ENCODE data around the gene AP2A2.

AP2A2 gene

GRCh38 chr11:975827-976226 is 50.2 kb downstream of the AP2A2 start:
- POLR2A ChIA-PET, result no interaction called here
- no peaks in the 10 kb centered on the region for H3K9me3 ChIP-seq (ENCODE audit: control insufficient read depth, insufficient read depth, low read depth, low read length)
- no peaks in the 10 kb centered on the region for H3K4me1 ChIP-seq (ENCODE audit: control insufficient read depth, insufficient read depth, low read length)
- TF ChIP-seq ATF2 (tag by site-specific recombination; IDR thresholded peaks at IDR 0.05; ENCODE audit: low read depth) (no peak), GLIS2 (tag by site-specific recombination; IDR thresholded peaks at IDR 0.05) (peak; percentile 33; the same call in 1 of the 2 replicates), KLF17 (tag by site-specific recombination; IDR thresholded peaks at IDR 0.05) (no peak), ZNF184 (tag by site-specific recombination; IDR thresholded peaks at IDR 0.05) (no peak)
- H3K4me3 ChIP-seq (ENCODE audit: low read depth, low read length), result no peak overlapping the region
- H3K36me3 ChIP-seq (ENCODE audit: control insufficient read depth in 2 of 2, insufficient read depth in 1 of 2, low read length in 2 of 2), result peaks cover 0 to 85% of the 10 kb centered on the region in 2 experiments; a peak in 1 of 3 replicates
- no peak overlapping the region for H3K27ac ChIP-seq (ENCODE audit: extremely low read depth, low read depth, low read length)
- CTCF ChIA-PET, result interaction anchor here (0.6 kb wide), 1 partner anchor 45 kb away, joined by 3 read pairs; no protein-coding TSS in a partner anchor

GRCh38 chr11:976431-977160 is 50.9 kb downstream of the AP2A2 start:
- H3K36me3 ChIP-seq (ENCODE audit: control insufficient read depth in 2 of 2, insufficient read depth in 1 of 2, low read length in 2 of 2), result peaks cover 0 to 85% of the 10 kb centered on the region in 2 experiments; a peak in 1 of 3 replicates
- ChIA-PET CTCF (no interaction called here), POLR2A (no interaction called here)
- H3K9me3 ChIP-seq (ENCODE audit: control insufficient read depth, insufficient read depth, low read depth, low read length), result no peaks in the 10 kb centered on the region
- no peaks in the 10 kb centered on the region for H3K4me1 ChIP-seq (ENCODE audit: control insufficient read depth, insufficient read depth, low read length)
- no peak overlapping the region for H3K4me3 ChIP-seq (ENCODE audit: low read depth, low read length)
- no peak overlapping the region for H3K27ac ChIP-seq (ENCODE audit: extremely low read depth, low read depth, low read length)
- TF ChIP-seq ZBTB26 (tag by site-specific recombination; optimal IDR thresholded peaks at IDR 0.05) (no peak), ZNF623 (tag by site-specific recombination; IDR thresholded peaks at IDR 0.05) (no peak), GFI1B (tag by site-specific recombination; IDR thresholded peaks at IDR 0.05) (no peak), ZNF266 (tag by site-specific recombination; IDR thresholded peaks at IDR 0.05; ENCODE audit: low read depth) (no peak), ZBTB6 (tag by site-specific recombination; IDR thresholded peaks at IDR 0.05) (no peak), ZNF580 (tag by site-specific recombination; IDR thresholded peaks at IDR 0.05) (no peak), ZNF585B (tag by site-specific recombination; IDR thresholded peaks at IDR 0.05) (no peak), PATZ1 (tag by site-specific recombination; IDR thresholded peaks at IDR 0.05) (no peak), ZSCAN30 (tag by site-specific recombination; IDR thresholded peaks at IDR 0.05) (no peak), PRDM4 (tag by site-specific recombination; IDR thresholded peaks at IDR 0.05) (no peak), ZNF48 (tag by site-specific recombination; IDR thresholded peaks at IDR 0.05) (no peak), ATF2 (tag by site-specific recombination; IDR thresholded peaks at IDR 0.05; ENCODE audit: low read depth) (no peak), SCRT1 (tag by site-specific recombination; IDR thresholded peaks at IDR 0.05; ENCODE audit: borderline replicate concordance) (no peak), ZNF366 (tag by site-specific recombination; conservative IDR thresholded peaks at IDR 0.05) (no peak), GLIS2 (tag by site-specific recombination; IDR thresholded peaks at IDR 0.05) (no peak), SP7 (tag by site-specific recombination; IDR thresholded peaks at IDR 0.05) (no peak), ZNF416 (tag by site-specific recombination; IDR thresholded peaks at IDR 0.05) (no peak), SALL2 (tag by site-specific recombination; IDR thresholded peaks at IDR 0.05; ENCODE audit: borderline replicate concordance) (no peak), KLF10 (tag by site-specific recombination; IDR thresholded peaks at IDR 0.05) (no peak)
